SKM-1 treated with dmso at 0.1 percent for 144 hours (cell line): Measurements from ENCODE around the gene HPS1.
"Not testable (repeated sequence)": the region's sequence is repeated elsewhere in the genome, so short reads cannot be mapped to it uniquely, and the experiment has no call there.

Experiments
- DNase-seq: peaks from one replicate; lab custom pipeline; 2025; ENCODE audit not compliant: unreplicated experiment; lab: John Stamatoyannopoulos, UW

HPS1 gene

GRCh38 chr10:98396096-98397063, 50.4 kb downstream of the HPS1 start:
- no peak for DNase-seq

GRCh38 chr10:98394851-98395440, 51.8 kb downstream of the HPS1 start:
- no peak for DNase-seq

GRCh38 chr10:98391578-98391991, 55.1 kb downstream of the HPS1 start:
- peak; percentile 61 for DNase-seq

GRCh38 chr10:98391065-98391464, 55.7 kb downstream of the HPS1 start:
- DNase-seq, result peak; percentile 86

- no peak for DNase-seq
Measured at GRCh38 chr10:98390406-98390805, 56.3 kb downstream of the HPS1 start.

- no peak for DNase-seq
Measured at GRCh38 chr10:98389398-98389797, 57.3 kb downstream of the HPS1 start.

GRCh38 chr10:98388101-98388655, 58.6 kb downstream of the HPS1 start:
- DNase-seq, result no peak

- peak; percentile 17 for DNase-seq
Measured at GRCh38 chr10:98384531-98385133, 62.1 kb downstream of the HPS1 start.

- DNase-seq, result no peak
Measured at GRCh38 chr10:98383869-98384268, 62.9 kb downstream of the HPS1 start.

- DNase-seq, result not testable (repeated sequence)
Measured at GRCh38 chr10:98383134-98383667, 63.5 kb downstream of the HPS1 start.

GRCh38 chr10:98382691-98383101, 64.0 kb downstream of the HPS1 start:
- DNase-seq, result no peak

GRCh38 chr10:98380493-98381339, 66.0 kb downstream of the HPS1 start:
- DNase-seq, result no peak

GRCh38 chr10:98378722-98379121, 68.0 kb downstream of the HPS1 start:
- no peak for DNase-seq

GRCh38 chr10:98377536-98377935, 69.2 kb downstream of the HPS1 start:
- DNase-seq, result no peak

GRCh38 chr10:98377001-98377400, 69.7 kb downstream of the HPS1 start:
- DNase-seq, result no peak

- no peak for DNase-seq
Measured at GRCh38 chr10:98376485-98376884, 70.2 kb downstream of the HPS1 start.

- DNase-seq, result no peak
Measured at GRCh38 chr10:98374217-98374985, 72.3 kb downstream of the HPS1 start.

- no peak for DNase-seq
Measured at GRCh38 chr10:98373260-98374040, 73.3 kb downstream of the HPS1 start.
